HG03521 (cell line): Measurements from ENCODE around the gene ABHD17C.

Experiments
- ATAC-seq: cut with Tn5 transposase; IDR thresholded peaks from one replicate; pipeline ENCODE4 v1.9.1; 2021; ENCODE audit warnings: mild to moderate bottlenecking, moderate library complexity; ENCODE audit not compliant: unreplicated experiment

Gene ABHD17C

DNA sequence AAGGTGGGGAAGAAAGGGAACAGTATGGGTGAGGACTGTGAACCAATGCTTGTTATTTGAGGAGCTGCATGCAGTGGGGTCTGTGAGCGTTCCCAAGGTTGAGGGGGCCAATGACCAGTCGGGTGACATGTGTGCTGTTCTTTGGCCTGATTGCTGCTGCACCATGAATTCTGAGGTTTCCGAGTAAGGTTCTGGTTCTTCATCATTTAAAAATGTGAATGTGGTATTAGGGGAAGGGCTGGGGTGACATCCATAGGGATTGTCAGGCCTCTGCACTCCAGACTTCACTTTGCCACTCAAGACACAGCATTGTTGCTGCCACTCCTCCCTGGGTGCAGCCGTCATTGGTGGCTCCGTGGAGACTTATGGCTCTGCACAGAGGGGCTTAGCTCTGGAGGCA, 32.5 kb downstream of the ABHD17C start:
- no peak for ATAC-seq

DNA sequence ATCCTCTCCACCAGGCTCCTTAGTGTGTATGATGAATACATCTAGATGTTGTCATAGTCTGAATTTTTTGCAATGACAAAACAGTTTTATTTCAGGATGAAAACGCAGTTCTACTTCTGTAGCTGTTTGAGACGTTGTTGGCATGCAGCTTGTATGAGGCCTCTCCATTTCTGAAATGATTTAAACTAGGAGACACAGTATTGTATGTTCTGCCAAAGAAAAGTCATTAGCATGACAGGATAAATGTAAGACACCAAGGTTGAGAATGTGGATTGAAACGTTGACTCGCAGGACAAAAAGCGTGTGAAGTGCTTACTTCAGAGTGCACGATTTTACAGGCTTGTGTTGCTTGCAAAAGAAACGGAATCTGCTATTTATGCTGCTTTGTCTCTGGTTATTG, 35.3 kb downstream of the ABHD17C start:
- no peak for ATAC-seq

DNA sequence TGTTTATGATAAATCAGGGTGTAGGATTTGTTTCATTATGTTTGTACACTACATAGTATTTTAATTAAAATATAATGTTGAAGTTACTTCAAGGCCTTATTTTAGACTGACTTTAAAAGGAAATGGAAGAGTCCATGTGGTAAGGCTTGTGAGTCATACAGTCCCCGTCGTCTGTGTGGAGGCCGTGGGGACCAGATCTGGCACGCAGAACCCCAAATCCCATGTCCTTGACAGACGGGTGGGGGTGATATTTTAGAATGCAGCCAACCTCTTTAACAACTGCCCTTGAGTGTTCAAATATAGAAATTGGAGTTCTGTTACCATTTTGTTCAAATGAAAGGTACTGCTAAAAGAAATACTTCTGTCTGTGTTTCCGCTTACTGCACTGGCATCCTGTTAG, 35.8 kb downstream of the ABHD17C start:
- ATAC-seq = no peak

DNA sequence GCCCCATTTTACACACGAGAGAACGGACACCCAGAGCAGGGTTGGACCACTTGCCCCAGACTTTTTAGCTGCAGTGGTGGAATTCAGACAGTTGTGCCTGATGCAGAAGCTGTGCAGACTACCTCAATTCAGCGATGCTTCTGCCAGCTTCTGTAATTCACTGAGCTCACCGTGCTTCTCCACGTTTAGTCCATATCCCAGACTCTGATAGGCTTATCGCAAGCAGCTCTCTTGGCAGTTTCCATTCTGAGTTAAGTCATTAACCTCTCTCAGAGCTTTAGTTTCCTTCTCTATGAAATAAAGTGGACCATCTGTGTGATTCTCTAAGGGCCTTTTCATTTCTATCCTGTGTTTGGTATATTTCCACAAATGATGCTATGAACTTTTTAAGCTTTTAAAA, 37.1 kb downstream of the ABHD17C start:
- no peak for ATAC-seq

DNA sequence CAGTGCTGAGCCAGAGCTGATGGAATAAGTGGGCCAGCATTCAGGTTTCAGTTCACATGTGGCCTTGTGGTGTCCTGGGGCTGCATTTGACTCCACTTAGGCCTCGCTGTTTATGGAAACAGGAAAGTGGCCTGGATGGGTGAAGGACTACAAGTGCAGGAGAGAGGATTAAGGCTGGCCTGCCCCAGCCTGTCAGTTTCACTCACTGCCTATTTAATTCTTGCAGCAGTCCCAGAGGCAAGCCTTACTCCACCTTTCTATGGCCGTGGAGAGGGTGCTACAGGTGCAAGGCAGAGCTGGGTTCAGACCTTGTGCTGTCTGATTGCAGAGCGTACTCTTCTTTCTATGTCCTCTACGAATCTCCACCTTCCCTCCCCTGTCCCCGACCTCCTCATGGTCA, 37.7 kb downstream of the ABHD17C start:
- no peak for ATAC-seq

DNA sequence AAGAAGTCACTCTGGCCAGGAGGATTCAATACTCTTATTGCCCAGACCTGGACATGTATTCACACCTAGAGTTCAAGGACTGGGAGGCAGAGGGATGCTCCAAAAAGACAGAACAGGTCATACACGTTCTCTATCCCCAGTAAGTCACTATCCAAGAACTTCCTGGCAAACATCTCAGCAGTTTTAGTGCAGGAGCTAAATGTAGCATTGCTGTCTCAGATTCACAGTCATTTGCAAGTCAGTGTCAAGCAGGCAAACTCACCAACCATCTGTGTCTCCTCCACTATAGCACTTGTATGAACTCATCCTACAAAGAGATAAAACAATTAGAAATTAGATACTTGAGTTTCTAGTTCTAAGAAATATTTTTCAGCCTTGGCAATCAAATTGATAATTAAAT, 38.4 kb downstream of the ABHD17C start:
- ATAC-seq = no peak

DNA sequence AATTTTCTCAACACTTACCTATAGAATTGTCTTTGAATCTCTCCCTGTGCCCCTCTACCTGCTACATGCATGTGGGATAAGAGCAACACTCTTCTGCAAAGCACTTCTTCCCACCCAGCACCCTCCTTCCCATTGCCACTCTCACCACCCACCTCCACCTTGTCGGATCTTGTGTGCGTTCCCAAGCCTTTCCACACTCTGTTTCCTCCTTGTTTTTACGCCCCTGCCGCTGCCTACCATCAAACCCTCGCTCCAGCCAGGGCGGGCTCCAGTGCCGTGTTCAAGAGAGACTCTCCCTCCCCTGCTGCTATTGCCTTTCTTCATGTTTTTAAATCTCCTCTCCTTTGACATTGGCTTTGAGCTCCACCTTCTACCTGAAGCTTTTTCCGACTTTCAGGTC, 40.2 kb downstream of the ABHD17C start:
- ATAC-seq = no peak

DNA sequence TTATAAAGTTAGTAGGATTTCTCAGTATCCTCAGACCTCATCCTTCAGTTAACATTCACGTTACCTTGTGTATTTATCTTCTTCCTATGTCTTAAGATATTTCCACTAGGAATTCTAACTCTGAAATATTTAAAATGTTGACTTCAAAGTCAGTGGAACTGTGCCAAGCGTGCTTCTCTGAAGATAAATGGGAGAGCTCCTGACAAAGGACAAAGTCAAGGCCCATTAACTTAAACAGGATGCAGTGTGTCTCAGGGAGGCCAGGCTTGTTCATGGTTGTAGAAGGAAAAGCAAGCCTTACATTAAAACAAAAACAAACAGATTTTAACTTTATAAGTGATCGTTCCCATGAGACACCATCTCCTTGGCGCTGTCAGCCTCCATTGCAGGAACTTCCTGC, 41.5 kb downstream of the ABHD17C start:
- no peak for ATAC-seq

DNA sequence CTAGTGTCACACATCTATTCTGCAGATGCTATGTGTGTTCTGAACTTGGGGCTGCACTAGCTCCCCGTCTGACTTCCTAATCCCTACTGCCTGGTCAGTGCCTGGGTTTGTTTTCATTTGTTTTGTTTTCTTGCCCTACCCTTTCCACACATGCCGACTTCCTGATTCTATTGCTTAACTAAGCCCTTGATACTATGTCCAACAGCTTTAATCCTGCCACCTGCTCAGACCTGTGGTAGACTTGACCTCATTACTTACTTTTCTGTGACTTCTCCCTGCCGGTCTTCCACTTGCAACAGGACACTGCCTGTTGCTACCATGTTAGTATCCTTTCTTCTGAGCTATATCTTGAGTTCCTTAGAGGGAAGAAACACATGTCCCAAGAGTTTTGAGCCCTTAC, 44.8 kb downstream of the ABHD17C start:
- ATAC-seq = no peak

DNA sequence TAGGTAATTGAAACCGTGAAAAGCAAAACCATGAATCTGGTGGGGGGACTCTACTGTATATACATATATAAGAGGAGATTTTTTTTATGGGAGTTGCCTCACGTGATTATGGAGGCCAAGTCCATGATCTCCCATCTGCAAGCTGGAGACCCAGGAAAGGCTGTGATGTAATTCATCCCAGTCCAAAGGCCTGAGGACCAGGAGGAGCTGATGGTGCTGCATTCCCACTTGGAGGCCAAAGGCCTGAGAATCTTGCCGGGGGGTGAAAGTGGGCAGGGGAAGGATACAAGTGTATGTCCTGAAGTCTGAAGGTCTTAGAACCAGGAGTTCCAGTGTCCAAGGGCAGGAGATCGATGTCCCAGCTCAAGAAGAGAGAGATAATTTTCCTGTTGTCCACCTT, 47.0 kb downstream of the ABHD17C start:
- no peak for ATAC-seq

DNA sequence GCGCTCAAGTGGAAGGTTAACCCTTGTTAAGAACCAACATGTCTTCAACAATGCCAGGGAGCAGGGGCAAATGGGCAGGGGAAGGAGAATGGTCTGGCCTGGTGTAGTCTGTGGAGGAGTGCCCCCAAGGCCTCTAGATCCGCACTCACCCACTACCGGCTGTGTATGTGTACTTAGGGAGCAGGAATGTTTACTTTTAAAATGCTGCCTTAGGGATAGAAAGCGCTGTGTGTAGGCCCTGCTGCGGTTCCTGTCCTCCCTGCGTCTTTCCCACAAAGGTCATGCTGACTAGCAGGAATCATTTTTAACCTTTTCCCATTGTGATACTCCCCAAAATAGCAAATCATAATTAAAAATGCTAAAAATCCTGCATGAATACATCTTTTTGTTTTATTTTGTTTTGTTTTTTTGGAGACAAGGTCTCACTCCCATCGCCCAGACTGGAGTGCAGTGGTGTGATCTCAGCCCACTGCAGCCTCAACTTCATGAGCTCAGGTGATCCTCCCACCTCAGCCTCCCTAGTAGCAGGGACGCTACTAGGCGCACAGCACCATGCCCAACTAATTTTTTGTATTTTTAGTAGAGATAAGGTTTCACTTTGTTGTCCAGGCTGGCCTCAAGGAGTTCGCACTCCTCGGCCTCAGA, 48.2 kb downstream of the ABHD17C start:
- no peak for ATAC-seq

DNA sequence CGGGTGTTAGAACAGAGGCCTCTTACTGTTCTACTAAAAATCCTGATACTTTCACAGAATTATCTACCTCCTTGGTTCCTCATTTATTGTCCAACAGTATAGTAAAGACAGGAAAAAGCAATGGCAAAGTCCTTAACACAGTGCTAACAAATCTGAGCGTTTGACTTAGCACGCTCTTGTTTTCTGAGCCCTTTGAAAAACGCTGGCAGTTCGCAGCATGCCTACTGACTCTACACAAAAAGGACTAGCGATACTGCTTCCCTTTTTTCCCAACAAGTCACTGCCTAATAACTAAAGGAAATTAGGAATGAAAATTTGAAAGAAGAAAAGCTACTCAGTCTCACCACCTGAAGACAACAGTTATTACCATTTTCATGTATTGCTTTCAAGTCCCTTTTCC, 49.3 kb downstream of the ABHD17C start:
- ATAC-seq = no peak

DNA sequence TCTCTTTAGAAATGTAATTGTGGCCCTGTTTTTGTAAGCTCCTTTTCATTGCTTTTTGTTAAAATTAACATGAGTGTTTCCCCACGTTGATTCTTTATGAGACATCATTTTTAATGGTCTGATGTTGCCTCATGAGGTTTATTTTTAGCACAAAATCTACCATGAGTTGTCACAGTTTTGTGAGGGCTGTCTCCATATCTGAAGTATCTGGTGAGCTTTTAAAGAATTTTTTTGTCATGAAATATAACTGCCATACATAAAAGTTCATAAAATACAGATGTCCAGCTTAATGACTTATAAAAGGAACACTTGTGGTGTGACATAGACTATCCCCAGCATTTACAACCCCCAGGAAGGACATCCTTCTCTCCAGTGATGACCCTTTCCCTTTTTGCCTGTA, 49.7 kb downstream of the ABHD17C start:
- no peak for ATAC-seq

DNA sequence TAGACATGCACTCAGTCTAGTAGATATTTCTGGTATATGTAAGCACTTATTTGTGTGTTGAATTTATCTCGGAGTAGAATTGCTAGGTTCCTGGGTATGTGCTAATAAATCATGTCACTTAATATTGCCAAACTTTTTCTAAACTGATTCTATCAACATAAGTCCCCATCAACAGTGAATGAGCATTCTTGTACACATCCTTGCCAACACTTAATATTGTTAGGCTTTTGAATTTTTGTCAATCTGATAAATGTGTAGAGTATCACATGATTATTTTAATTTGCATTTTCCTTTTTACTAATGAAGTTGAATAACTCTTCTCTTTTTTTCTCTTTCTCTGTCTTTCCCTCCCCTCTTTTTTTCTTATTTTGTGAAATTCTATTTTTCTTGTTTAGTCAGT, 50.8 kb downstream of the ABHD17C start:
- no peak for ATAC-seq

DNA sequence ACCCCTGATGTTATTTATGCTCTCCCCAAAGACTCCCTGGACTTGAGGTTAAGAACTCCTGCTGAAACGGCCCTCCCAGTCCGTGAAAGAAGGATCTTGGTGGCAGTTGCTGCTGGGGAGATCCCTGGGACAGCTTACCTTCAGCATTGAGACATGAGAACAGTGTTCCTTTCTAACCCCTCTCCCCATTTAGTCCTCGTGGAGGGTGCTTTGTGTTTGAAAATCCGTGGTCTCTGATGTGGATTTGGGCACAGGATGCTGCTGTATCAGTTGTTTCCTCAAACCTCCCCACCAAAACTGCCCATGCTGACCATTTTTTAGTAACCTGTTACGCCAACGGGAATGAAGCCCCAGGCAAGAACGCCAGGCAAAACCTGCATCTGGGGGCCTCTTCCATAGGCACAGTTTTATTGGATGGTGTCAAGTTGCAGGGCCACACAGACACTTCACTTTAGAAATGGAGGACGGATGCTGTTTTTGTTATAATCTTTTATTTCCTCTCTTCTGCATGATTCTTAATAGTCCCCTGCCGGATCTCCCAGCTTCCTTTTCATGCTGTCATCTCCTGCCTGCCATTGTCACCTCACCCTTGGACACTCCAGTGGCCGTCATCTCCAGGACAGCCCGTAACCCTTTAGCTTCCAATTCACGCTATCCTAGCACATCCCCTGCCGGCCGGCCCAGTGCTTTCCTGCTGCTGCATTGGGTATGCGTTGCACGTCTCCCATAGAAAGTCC, 52.4 kb downstream of the ABHD17C start:
- ATAC-seq = no peak

DNA sequence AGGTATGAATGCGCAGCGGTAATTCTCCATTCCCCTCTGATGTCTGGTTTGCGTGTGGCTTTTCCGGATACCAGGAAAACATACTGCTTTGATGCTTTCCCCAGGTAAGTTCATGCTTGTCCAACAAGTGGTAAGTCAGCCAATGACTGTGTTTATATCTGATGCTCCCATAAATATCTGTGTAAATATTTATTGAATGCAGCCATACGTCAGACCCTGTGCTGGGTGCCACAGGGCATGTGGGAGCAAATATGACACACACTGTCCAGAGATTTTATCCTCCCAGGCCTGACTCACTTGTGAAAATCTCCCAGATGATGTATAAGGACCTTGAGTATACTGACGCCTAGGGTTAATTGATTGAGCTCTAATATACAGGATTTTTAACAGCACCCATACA, 54.5 kb downstream of the ABHD17C start:
- ATAC-seq = no peak

DNA sequence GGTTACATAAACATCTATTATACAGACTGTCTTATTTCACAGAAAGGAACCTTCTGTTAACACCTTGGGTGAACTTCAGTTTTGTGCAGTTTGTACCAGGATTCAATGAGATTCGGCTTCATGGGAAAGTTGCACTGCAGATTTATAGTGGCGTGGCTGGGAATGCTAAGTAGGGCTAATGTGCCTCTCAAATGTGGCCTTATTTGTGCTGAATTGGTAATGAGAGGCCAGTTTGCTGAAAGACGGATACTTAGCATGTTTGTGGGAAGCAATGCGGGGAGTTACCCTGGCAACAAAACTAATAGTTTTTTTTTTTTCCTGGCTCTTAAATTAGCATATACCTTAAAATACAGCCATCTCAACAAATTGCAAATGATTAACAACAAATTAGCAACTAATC, 55.5 kb downstream of the ABHD17C start:
- no peak for ATAC-seq

DNA sequence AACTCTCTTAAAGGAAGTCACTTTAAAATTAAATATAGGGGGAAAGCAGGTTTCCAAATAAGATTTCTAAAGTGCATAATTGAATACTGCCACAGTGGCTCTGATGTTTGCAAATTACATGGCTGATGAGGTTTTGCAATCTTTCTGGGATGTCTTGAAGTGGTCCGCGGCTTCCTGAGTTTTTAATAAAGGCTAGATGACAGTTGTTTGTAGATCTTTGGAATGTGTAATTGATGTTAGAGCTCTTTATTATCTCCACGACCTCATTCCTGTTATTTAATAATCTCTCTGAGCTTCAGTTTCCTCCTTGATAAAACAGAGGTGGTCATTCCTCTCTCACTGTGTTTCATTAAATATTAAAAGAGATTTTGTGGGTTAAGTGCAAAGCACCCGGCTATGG, 57.1 kb downstream of the ABHD17C start:
- ATAC-seq = no peak

DNA sequence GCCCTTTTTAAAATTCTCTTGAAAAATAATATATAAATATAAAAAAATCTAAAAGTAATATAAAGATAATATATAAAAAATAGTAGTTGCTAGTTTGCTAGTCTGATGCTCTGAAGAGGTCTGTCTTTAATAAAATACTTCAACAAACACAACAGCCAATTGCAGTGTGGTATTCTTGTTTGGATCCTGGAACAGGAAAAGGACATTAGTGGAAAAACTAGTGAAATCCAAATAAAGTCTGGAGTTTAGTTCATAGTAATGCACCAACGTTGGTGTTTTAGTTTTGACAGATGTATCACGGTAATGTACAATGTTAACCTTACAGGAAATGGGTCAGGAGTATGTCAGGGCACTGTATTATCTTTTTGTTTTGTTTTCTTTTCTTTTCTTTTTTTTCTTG, 58.1 kb downstream of the ABHD17C start:
- no peak for ATAC-seq

DNA sequence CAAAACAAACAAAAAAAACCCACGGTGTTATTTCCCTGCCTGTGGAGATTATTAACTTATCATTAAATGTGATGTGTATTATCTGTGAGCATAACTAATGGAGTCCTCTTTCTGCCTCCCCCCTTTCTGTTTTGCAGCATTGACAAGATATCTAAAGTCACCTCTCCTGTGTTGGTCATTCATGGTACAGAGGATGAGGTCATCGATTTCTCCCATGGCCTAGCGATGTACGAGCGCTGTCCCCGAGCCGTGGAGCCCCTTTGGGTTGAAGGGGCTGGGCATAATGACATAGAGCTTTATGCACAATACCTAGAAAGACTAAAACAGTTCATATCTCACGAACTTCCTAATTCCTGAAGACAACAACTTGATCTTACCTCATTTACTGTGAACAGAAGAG, 58.9 kb downstream of the ABHD17C start:
- no peak for ATAC-seq

DNA sequence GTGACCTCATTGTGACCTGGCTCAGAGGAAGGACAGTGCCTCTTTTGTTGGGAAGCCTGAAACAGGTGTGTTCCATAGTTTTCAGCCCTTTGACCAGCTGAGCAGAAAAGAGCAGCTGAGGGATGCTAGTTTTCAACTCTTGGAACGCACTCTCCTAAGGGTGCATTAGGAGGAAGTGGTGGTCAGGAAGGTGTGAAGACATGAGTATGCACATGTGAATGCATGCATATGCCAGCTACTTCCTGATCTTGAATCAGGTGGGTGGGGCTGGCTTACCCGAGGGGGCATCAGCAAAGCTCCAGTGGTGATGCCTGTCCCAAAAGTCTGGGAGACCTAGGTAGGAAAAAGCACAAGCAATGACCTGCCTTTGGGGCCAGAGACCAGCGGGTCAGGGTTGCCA, 60.8 kb downstream of the ABHD17C start:
- no peak for ATAC-seq

DNA sequence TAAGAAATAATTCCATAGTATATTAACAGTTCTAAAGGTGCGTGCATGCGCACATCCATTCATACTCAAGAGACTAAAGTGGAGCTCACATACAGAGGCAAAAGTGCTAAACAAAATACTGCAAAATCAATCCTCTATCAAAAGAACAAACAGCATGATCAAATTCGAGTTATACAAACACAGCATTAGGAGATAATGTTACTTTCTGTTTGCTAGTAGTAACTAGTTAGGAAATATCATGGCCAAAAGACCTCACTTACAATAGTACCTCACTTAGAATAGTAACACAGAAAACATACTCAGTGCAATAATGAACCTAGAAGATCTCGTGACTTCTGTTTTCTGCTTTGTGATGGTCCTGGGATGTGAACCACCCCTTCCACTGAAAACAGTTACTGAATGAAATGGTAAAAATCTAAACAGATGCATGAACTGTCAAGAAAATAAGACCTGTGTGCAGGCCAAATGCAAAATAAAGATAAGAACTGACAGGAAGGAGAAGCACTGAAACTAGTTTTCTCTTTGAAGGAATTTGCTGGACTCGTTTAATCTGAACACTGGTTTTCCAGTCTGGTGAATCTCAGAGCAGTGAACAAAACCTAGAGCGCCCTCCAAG, 63.1 kb downstream of the ABHD17C start:
- no peak for ATAC-seq

DNA sequence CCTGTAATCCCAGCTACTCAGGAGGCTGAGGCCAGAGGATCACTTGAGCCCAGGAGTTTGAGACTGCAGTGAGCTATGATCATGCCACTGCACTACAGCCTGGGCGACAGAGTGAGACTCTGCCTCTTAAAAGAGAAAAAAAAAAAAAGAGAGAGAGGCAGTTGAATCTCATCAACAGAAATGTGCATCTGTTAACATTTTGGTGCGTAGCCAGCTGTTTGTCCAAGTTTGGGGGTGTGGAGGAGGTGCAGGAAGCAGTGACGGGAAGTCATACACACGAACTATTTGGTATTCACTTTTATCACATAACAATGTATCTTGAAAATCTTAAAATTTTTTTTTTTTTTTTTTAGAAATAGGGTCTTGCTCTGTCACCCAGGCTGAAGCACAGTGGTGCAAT, 65.8 kb downstream of the ABHD17C start:
- no peak for ATAC-seq
